HG03045 (cell line): ENCODE data around the gene RASA1.
"Not testable (repeated sequence)": the region's sequence is repeated elsewhere in the genome, so short reads cannot be mapped to it uniquely, and the experiment has no call there.

Experiments used
- ATAC-seq: cut with Tn5 transposase; IDR thresholded peaks from one replicate; pipeline ENCODE4 v1.9.1; 2021; ENCODE audit warnings: mild to moderate bottlenecking, moderate library complexity; ENCODE audit not compliant: unreplicated experiment

RASA1 gene

DNA sequence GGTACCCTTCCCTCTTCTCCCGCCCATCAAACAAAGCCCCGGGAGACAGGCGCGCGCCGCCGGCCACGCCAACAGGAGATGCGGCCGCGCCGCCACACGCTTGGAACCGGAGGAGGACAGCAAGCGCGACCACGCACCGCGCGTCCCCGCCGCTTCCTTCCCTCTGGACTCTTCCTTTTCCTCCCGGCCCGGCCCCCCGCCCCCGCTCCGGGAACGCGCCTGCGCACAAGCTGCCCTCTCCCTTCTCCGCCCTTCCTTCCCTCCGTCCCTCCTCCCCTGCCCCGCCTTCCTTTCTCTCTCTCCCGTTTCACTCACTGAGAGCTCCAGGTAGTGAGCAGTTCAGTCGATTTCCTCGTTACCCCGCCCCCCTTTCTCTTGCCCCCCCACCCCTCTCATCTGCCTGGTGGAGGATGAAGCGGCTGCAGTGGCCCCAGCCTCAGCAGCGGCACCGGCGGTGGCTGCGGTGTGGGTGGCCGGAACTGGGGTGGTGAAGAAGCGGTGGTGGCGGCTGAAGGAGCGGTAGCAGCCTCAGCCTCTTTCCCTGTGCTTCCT lies at the start of gene RASA1:
TSS of gene RASA1 (plus strand) at position 310 of the 552 bp plus-strand sequence. CDS start 569 bp downstream, outside the sequence.
- ATAC-seq, result peak; percentile 62

- ATAC-seq, result no peak
Observed at GRCh38 chr5:87229780-87230179, 37.9 kb upstream of the RASA1 start.

DNA sequence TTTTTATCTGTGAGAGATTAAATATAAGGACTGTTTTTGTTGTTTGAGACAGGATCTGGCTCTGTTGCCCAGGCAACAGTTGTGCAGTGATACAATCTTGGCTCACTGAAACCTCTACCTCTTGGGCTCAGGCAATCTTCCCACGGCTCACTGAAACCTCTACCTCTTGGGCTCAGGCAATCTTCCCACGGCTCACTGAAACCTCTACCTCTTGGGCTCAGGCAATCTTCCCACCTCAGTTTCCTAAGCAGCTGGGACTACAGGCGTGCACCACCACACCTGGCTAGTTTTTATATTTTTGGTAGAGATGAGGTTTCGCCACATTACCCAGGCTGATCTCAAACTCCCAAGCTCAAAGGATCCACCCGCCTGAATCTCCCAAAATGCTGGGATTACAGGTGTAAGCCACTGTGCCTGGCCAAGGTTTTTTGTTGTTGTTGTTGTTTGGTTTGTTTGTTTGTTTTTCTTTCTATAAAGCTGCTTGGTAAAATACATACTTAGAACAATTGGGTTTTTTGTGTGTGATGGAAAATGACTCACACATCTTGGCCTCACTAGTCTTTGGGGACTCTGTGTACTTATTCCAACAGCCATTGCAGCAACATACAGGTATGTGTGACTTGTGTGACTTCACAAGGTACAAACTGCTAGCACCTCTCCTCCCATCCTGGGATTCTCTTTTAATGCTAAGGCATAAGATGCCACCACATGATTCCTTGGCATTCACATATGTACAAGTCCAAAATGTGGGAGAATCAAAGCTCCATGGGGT lies 36.5 kb upstream of the RASA1 start:
- peak; percentile 94 for ATAC-seq

DNA sequence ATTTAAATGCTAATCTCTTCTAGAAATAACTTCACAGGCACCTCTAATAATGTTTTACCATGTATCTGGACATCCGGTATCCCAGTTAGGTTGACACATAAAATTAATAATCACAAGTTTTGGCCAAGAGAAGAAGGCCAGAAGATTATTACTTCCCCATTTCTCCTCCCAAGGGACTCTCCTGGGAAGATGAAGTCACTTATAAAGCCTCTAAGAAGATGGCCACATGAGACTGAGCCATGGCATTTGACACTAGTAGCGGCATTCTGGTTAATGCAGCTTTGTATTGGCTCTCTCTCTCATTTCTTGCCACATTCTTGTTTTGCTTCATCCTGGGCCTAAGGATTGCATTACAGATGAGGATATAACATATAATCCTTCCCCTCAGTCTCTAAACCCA lies 34.5 kb upstream of the RASA1 start:
- ATAC-seq, result no peak

- no peak for ATAC-seq
Observed at GRCh38 chr5:87241555-87241954, 26.1 kb upstream of the RASA1 start.

GRCh38 chr5:87242242-87242641 lies 25.4 kb upstream of the RASA1 start:
- no peak for ATAC-seq

- ATAC-seq, result no peak
Observed at GRCh38 chr5:87243161-87243844, 24.4 kb upstream of the RASA1 start.

DNA sequence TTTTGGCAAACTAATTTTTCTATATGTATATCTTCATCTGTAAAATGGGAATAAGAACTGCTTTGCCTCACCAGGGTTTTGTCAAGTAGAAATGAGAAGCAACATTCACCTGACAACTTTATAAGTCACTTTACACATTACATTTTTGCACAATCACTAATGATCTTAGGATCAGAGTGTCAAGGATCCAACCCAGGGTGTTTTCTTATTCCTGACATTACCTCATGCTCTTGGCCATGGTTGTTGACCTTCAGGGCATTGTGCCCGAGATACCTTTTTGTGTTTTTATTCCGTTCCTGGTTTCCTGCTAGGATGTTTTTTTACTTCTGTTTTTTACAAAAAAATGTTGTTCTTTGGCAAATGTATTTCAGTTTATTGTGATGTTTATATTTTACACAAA lies 22.2 kb upstream of the RASA1 start:
- no peak for ATAC-seq

GRCh38 chr5:87246061-87246460 lies 21.6 kb upstream of the RASA1 start:
- no peak for ATAC-seq

- no peak for ATAC-seq
Observed at GRCh38 chr5:87252283-87252605, 15.4 kb upstream of the RASA1 start.

DNA sequence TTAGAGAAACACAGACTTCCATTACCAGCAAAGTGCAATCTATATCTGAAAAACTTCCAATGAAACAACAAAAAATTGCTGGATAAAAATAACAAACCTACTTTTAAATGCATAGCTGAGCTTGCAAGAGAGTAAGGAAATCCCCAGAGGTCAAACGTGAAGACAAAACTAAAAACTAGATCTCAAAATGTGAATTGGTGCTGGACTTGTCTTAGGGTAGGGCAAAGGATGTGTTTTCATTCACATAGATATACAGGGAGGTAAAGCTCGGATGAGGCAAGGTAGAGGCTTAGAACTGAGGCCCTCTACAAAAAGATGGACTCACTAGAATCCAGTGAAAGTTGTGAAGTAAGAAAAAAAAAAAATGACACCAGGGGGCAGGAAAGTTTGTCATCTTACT lies 13.6 kb upstream of the RASA1 start:
- no peak for ATAC-seq

GRCh38 chr5:87258507-87258906 lies 9.2 kb upstream of the RASA1 start:
- no peak for ATAC-seq

DNA sequence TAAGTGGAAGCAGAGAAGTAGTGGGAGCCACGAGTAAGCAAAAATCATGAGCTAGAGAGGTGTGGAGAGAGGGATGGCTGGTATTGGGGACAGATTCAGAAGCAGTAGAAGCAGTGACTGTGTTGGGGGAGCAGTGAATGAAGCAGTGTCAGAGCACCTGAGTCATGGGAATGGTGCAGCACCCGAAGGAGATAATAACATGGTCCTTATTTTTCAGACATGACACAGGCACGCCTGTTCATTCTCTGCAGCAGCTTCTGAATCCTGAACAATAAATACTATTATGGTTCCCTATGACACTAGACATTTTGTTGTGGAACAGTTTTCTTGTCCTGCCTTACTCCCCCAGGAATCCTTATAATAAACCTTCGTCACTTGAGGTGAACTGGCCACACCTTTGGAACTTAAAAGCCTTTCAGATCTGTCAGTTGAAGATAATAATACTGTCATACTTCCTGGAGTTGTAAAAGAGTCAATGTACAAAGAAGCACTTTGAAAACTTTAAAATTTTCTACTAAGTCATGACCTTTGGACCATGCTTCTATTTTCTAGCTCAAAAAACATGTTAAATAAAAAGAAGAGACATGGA lies 7.0 kb upstream of the RASA1 start:
- no peak for ATAC-seq

- ATAC-seq, result no peak
Observed at GRCh38 chr5:87263498-87263897, 4.2 kb upstream of the RASA1 start.

DNA sequence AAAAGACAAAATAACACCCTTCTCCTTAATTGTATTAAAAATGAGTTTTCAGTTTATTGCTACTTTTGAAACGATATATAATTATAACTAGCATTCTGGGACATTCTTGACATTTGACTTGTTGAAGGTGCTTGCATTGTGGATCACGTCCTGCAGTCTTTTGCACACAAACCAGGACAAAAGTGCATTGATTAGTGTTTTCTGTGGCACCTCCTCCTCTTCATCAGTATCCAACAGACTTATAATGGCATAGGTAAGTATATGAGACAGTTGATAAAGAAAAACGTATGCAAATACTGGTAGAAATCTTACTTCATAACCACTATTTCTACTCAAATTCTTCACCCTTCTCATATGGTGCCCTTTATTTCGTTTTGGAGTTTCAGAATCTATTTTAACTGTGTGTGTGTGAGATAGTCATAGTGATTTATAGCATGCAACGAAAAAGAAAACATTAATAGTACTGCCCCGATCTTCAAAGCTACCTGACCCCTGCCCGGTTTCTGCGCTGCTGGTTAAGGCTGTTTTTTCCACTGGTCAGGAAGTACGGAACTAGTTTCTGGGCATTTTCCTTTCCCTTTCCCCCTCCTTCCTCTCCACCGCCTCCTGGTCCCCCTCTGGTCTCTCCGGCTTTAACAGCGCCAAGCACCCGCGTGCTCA lies 639 bp upstream of the RASA1 start:
- peak; percentile 5 for ATAC-seq

GRCh38 chr5:87268126-87268969 lies 665 bp downstream of the RASA1 start:
- peak; percentile 63 for ATAC-seq

DNA sequence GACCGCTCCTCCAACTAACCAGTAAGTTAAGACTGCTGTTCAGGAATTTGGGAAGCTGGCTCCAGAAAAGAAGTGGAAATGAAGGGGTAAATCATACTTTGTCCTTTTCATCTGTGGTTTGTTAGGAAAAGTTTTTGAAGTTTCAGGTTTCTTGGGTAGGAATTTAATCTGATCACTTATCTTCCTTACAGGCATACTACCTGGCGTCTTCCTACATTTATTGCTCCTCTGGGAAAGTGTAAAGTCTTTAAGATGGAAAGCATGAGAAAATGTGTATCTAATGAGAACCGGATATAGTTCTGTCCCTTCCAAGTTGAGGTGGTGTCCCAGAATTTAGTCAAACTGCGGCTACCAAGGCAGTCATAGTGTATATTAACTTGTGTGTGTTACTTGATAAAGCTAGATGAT lies 1.3 kb downstream of the RASA1 start:
- no peak for ATAC-seq

DNA sequence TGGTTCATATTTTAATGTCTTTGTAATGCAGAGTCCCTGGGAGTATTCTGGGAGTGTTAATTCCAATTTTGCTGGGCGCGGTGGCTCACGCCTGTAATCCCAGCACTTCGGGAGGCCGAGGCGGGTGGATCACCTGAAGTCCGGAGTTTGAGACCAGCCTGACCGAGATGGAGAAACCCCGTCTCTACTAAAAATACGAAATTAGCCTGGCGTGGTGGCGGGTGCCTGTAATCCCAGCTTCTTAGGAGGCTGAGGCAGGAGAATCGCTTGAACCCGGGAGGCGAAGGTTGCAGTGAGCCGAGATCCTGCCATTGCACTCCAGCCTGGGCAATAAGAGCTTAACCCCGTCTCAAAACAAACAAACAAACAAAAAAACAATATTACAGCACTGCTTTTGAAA lies 3.2 kb downstream of the RASA1 start:
- ATAC-seq, result not testable (repeated sequence)

DNA sequence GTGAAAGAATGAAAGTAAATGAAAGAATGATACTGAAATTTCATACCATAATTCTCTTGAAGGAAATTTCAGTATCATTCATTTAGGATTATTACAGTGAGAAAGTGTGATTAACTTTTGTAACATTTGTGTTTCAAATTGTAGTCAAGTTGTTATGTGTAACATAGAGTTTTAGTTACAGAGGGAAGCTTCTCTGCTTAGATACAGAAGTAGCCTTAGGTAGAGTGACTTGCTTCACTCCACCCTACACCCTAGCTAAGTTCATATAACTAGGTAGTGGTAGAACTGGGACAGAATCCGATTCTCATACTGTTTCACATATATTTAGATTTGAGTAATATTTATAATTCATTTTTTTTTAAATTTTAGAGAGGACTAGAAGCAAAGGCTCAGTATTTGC lies 9.0 kb downstream of the RASA1 start:
- ATAC-seq, result no peak

DNA sequence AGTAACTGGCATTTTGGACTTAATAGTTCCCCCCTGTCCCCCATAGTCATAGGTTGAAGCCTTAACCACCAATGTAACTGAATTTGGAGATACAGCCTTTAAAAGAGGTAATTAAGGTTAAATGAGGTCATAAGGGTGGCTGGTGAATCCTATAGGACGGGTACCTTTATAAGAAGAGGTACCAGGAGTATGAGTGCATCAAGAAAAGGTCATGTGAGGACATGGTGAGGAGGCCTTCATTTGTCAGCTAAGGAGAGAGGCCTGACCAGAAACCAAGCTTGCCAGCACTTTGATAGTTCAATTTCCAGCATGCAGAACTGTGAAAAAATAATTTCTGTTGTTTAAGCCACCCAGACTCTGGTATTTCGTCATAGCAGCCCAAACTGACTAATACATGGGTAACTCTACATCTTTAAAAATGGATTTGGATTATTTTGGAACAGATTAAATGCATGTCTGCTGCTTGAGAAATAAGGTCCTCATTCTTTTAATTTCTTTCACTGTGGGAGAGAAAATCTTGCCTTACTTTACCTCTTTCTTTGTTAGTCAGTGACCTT lies 9.7 kb downstream of the RASA1 start:
- ATAC-seq, result no peak
